Stimulated activated CD8-positive, alpha-beta memory T cell treated with anti-CD3 and anti-CD28 coated beads, Interleukin-15, amount 100 ng/mL, for 4 hours (primary cell): ENCODE measurements around the gene ABCA4.

Source experiments
- DNase-seq, 2 donors: peaks; one replicate each; pipeline ENCODE4 v3.0.0-alpha.2; 2020; ENCODE audit warnings: low read depth in 2 of 2

ABCA4 gene

GRCh38 chr1:94050675-94051074 is 70.3 kb downstream of the ABCA4 start:
- no peak for DNase-seq

- no peak for DNase-seq
These were observed 70.7 kb downstream of the ABCA4 start for GRCh38 chr1:94050254-94050653.

DNA sequence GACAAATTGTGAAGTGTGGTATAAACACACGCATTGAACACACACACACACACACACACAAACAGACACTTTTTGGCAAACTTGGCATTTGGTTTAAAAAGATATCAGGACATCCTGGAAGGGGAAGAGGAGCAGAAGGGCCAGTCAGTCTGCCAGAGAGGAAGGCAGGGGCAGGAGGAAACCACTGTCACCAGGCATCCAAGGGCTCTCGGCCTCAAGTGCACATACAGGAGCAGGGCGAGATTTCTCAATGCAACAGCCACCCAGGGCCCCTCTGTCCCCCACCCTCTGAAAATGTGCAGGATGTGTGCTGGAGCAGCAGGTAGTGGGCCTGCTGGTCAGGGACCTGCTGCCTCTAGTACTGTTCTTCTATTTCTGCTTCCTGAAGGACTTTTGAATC is 71.2 kb downstream of the ABCA4 start:
- no peak for DNase-seq

DNA sequence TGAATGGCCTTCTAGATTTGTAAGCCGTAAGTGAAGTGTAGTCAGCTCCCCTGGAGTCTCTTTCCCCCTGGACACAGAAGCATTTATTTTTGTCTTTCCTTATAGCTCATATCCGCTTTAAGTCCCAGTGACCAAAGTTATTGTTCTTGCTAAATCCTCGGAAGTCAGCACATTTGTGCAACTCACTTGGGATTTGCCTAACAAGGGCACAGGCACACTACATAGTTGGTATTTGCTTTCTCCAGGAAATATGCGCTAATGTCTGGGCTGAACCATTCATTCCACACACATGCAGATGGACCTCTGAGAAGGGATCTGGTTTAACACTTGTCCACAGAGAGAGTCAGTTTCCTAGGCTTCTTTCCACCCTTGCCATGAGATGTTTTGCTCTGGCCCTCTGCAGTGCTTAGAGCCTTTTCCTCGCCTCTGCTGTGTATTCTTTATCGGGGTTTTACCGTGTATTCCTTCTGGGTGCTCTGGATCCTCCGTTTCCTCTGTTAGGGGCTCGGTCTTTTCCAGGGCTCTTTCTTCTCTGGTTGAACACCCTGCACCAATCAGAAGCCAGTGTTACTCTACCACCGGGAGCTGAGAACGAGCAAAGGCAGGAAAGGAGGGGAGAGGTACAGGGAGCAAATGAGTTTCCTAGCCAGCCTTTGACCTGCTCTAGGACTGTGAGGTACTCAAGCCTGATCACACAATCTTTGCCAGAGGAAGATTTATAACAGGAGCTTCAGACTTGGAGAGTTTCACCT is 72.4 kb downstream of the ABCA4 start:
- DNase-seq, result no peak

GRCh38 chr1:94047949-94048348 is 73.0 kb downstream of the ABCA4 start:
- DNase-seq, result no peak

- DNase-seq, result no peak
These were observed 75.4 kb downstream of the ABCA4 start for GRCh38 chr1:94045465-94046056.

DNA sequence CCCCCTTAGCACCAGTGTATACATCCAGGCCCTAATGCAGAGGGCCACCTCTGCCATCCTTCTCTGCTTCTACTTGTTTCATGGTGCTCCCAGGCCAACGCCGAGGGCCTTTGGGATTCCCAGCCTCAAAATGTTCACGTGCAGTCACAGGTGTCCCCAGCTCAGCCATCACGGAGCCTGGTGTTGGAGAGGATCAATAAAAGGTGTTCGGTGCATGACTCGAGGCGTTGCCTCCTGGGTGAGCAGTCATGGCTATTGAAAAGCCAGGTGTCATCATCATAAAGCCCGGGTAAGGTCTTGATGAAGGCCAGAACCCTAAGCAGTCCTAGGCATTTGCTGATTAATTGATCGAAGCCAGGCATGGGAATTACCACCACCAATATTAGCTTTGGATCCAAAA is 76.1 kb downstream of the ABCA4 start:
- no peak for DNase-seq

GRCh38 chr1:94044290-94044790 is 76.6 kb downstream of the ABCA4 start:
- DNase-seq, result no peak

DNA sequence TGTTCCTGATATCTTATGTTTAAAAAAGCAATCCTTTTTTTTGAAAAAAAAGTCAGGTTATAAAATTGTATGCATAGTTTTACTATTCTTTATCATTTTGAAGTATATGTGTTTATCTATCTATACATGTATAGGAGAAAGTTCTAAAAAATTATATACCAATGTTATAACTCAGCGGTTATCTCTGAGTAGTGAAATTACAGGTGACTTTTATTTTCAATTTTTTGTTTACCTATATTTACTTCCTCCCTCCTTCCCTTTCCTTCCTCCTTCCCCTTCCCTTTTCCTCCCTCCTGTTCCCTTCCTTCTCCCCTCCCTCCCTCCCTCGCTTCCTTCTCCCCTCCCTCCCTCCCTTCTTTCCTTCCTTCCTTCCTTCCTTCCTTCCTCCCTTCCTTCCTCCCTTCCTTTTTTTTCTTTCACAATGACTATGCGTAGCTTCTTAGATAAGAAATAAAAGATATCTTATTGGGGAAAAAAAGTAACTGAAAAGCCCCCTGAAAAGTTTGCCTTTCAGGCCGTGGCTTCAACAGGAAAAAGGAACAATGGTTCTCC is 77.1 kb downstream of the ABCA4 start:
- no peak for DNase-seq

- DNase-seq, result no peak
These were observed 78.6 kb downstream of the ABCA4 start for GRCh38 chr1:94042388-94042787.

DNA sequence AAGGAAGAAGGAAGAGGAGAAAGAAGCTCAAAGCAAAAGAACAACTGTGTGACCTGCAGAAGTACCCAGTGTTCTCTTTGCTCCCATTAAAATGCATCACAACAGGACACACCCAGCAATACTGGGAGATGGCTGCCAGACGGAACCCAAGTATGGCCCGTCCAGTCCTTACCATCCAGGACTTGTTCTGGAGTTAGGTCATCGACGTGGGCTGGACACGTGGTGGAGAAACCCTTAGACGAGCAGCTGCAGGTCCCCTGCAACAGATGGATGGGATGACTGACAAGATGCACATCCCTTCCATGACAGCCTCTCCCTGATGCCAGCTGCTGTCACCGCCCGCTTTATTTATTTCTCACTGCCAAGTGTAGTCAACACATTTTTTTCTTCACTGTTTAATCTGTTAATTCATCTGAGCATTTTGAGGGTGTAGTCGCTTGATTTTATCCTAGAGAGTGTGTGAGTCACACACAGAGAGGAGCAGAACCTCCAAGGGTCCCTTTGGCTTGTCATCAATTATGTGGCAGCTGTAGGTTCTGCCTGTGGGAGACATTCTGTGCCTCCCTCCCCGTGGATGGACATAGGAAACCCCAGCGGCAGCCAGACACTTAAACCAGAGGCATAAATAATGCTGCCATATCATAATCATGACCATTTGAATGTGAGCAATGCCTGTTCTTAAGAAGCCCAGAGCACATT is 80.9 kb downstream of the ABCA4 start:
- DNase-seq, result no peak

DNA sequence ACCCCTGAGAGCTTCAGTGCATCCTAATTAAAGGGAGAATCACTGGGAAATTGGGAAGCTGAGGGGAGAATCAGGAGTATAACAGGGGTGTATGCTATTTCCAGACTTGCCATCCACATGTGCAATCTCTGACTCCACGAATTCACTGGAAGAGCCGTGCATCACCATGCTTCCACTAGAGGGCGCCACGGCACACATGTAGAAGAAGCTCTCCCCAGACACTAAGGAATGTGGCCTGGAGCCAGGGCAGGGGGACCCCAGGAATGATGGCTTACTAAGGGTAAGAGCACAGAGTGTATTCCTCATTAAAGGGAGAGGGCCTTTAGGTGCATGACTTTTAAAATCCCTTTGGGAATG is 81.5 kb downstream of the ABCA4 start:
- no peak for DNase-seq

DNA sequence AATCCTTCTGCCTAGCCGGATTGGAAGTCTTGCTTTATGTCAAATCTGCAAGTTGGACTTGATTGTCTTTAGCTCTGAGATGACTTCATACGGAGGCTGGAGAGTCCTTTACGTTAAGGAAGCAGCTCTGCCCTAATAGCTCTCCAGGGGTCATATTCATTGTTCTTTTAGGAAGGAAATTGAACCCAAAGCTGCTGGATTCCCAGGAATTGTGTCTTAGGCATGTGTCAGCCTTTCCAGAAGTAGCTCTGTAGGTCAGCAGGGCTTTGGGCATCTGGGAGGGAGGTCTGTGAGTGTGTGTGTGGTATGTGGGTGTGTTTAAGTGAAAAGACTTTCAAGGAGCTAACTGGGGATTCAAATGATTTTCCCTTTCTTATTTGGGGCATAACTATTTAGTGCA is 82.4 kb downstream of the ABCA4 start:
- DNase-seq, result no peak

GRCh38 chr1:94037392-94038229 is 83.3 kb downstream of the ABCA4 start:
- no peak for DNase-seq

DNA sequence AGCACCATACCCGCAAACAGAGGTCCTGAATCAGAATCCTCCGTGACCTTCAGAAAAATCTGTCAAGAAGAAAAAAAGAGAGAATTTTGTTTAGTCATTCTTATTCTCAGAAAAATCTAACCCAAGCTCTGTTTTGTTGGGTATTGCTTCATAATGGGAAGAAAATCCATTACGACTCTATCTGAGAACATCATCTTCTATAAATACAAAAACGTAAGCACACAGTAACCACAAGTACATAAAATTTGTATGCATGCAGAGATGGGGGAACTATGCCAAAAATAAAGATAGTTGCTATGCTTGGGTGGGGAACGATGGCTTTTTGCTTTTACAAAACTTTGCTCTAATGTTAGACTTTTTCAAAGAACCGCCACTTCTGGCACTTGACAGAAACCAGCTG is 84.2 kb downstream of the ABCA4 start:
- DNase-seq, result no peak

DNA sequence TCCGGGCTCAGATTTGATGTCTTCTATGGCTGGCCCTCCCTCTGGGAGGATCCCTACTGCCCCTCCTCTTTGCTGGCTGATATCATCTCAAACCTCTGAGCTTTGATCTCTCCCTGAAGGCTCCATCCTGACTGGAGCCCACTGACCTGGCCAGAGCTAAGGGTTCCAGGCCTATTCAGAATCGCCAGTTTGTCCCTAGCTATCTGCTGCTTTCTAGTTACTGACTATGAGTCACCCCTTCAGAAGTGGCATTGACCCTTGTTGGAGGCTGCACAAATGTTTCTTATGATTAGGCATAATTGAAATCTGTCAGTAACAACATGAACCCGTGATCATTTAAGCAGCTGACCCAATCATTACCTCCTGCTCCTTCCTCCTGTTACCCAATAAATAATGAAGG is 87.1 kb downstream of the ABCA4 start:
- DNase-seq, result no peak

DNA sequence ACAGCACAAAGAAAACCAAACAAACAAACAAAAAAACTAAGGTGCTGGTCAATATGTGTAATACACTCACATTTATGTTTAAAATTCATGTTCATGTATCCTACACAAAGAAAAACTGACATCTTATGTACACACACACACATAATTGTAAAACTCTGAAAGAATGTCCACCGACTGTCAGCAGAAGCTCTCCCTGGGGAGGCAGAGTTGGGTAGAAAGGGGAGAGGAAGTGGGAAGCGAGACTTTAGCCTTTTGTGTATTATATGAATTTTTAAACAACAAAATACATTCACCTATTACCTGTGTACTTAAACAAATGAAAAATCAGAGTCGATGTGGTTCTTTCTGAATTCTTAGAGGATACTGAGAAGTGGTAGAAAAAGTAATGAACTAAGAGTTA is 88.3 kb downstream of the ABCA4 start:
- DNase-seq, result no peak

- DNase-seq, result no peak
These were observed 89.4 kb downstream of the ABCA4 start for GRCh38 chr1:94031591-94031990.

DNA sequence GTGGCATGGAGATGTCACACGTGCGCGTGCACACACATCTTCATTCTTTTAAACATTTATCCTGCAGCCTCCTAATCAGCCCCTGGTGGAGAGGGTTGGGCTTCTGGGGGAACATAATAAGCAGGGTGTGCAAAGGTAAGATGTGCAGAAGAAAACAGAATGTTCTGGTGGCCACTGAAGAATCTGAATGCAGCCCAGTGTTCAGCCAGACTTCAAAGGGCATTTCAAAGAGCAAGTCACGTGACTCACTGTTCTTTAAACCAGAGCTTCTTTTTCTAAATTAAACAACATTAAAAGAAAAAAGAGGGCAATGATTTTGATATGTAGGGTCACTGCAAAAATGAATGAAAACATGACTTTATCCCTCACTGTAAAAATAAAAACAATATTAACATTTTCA is 89.8 kb downstream of the ABCA4 start:
- no peak for DNase-seq

DNA sequence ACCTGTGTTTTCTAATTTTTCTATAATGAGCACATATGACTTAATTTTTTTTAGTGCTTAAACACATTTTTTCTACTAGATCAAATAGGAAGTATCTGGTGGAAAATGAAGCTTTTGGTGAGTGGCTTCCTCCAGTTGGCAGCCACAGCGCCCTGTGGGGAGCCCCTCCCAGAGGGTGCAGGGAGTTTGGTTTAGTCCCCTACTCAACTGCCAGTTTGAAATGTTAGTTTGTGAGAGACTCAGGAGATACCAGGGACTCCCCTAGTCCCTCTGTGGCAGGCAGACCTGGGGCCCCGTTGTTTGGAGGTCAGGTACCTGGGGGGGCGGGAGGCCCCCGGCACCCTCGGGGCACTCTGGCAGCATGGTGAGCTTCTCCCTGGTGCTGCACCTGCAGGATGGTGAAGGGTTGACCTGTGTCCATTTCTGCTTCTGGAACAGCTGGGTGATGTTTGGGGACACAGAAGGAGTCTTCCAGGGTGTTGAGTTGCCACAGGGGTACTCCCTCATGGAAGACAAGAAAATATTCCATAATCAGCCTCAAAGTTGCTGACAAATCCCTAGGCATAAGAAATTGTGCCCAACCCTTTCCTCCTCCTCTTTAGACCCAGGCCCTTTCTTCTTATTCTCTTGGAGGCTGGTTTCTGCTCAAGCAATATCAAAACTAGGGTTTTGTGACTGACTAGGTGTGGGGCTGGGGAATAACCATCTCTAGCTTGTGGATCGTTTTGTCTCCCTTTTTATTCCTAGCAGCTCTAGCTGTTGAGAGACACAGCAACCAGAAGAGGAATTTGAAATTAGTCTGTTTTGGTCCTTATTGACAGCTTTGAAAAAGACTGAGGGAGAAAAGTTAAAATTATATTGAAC is 91.6 kb downstream of the ABCA4 start:
- DNase-seq, result no peak
